Osteocyte (in vitro differentiated cells): Measurements from ENCODE around the gene SPAG7. TPM values are rescaled to one million over a fixed set of nuclear protein-coding genes. Genes with fewer than 3 reads are reported as not detected.

Experiments
- DNase-seq: peaks from one replicate; pipeline ENCODE4 v3.0.0; 2021; ENCODE audit warnings: mixed read lengths; ENCODE audit not compliant: unreplicated experiment; ENCODE audit errors: extremely low spot score
- H3K27ac Mint-ChIP-seq: one replicate; pipeline ENCODE4 v1.8.0; 2021; ENCODE audit warnings: mild to moderate bottlenecking, mixed read lengths; ENCODE audit not compliant: unreplicated experiment
- H3K27me3 Mint-ChIP-seq: one replicate; pipeline ENCODE4 v1.8.0; 2021; ENCODE audit warnings: mixed read lengths; ENCODE audit not compliant: unreplicated experiment
- H3K36me3 Mint-ChIP-seq: one replicate; pipeline ENCODE4 v1.8.0; 2021; ENCODE audit warnings: mixed read lengths; ENCODE audit not compliant: unreplicated experiment
- H3K4me1 Mint-ChIP-seq: one replicate; pipeline ENCODE4 v1.8.0; 2021; ENCODE audit warnings: mixed read lengths; ENCODE audit not compliant: unreplicated experiment
- H3K4me3 Mint-ChIP-seq: one replicate; pipeline ENCODE4 v1.8.0; 2021; ENCODE audit warnings: mild to moderate bottlenecking, moderate library complexity, mixed read lengths; ENCODE audit not compliant: unreplicated experiment
- H3K9me3 Mint-ChIP-seq: one replicate; pipeline ENCODE4 v1.8.0; 2021; ENCODE audit warnings: mixed read lengths; ENCODE audit not compliant: unreplicated experiment
- total RNA-seq: library from RNA; stranded (reverse); gene quantifications from 2 replicates; pipeline ENCODE4 v1.2.1, GENCODE V29; 2021
- TF ChIP-seq, protein P1 (sequence below): fragments of 200-600 bp; sonication (generic); IDR thresholded peaks from 2 replicates; pipeline ENCODE4 v1.5.0; 2021; ENCODE audit warnings: antibody characterized with exemption, mild to moderate bottlenecking, moderate library complexity

SPAG7 gene
- total RNA-seq, 1 donor from 2014 or later: 92.9 TPM

DNA sequence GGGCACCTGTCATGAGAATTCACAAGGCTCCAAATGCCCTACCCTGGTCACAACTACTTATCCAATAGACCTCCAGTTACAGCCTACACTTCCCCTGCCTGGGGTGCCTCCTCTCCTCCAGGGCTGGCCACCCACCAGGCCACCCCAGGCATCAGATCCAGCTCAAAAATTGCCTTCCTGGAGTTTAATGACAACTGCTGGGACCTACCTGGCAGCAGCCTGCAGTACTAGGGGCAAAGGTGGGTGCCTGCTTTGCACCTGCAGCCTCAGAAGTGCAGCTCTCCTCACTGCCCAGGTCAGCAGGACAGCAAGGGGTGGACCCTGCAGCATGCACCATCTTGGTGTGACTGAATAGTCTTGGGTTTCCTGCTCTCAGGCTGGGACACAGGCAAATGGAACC, 32.0 kb downstream of the SPAG7 start:
- Mint-ChIP-seq H3K27ac (no peak overlapping the region), H3K9me3 (no peaks in the 10 kb centered on the region), H3K27me3 (no peaks in the 10 kb centered on the region), H3K4me3 (no peak overlapping the region), H3K4me1 (peaks cover 25% of the 10 kb centered on the region), H3K36me3 (peaks cover 9% of the 10 kb centered on the region)
- no peak for DNase-seq
- TF ChIP-seq, protein P1, sequence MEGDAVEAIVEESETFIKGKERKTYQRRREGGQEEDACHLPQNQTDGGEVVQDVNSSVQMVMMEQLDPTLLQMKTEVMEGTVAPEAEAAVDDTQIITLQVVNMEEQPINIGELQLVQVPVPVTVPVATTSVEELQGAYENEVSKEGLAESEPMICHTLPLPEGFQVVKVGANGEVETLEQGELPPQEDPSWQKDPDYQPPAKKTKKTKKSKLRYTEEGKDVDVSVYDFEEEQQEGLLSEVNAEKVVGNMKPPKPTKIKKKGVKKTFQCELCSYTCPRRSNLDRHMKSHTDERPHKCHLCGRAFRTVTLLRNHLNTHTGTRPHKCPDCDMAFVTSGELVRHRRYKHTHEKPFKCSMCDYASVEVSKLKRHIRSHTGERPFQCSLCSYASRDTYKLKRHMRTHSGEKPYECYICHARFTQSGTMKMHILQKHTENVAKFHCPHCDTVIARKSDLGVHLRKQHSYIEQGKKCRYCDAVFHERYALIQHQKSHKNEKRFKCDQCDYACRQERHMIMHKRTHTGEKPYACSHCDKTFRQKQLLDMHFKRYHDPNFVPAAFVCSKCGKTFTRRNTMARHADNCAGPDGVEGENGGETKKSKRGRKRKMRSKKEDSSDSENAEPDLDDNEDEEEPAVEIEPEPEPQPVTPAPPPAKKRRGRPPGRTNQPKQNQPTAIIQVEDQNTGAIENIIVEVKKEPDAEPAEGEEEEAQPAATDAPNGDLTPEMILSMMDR: no peak

DNA sequence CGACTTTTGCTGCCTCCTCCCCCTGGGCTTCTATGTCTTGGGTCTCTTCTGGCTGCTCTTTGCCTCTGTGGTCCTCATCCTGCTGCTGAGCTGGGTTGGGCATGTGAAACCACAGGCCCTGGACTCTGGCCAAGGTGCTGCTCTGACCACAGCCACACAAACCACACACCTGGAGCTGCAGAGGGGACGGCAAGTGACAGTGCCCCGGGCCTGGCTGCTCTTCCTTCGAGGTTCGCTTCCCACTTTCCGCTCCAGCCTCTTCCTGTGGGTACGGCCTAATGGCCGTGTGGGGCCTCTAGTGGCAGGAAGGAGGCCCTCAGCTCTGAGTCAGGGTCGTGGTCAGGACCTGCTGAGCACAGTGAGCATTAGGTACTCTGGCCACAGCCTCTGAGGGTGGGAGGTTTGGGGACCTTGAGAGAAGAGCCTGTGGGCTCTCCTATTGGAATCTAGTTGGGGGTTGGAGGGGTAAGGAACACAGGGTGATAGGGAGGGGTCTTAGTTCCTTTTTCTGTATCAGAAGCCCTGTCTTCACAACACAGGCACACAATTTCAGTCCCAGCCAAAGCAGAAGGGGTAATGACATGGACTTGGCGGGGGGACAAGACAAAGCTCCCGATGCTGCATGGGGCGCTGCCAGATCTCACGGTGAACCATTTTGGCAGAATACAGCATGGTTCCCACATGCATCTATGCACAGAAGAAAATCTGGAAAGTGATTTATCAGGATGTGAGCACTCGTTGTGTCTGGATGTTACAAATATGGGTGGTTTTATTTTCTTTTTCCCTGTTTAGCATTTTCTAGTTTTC, 33.2 kb downstream of the SPAG7 start:
- TF ChIP-seq, protein P1: peak; percentile 25
- peaks cover 21% of the 10 kb centered on the region for H3K4me1 Mint-ChIP-seq
- H3K4me3 Mint-ChIP-seq: no peak overlapping the region
- peak overlapping the region; percentile 19 for H3K27ac Mint-ChIP-seq
- no peak for DNase-seq
- no peaks in the 10 kb centered on the region for H3K9me3 Mint-ChIP-seq
- H3K36me3 Mint-ChIP-seq: peaks cover 9% of the 10 kb centered on the region
- no peaks in the 10 kb centered on the region for H3K27me3 Mint-ChIP-seq

DNA sequence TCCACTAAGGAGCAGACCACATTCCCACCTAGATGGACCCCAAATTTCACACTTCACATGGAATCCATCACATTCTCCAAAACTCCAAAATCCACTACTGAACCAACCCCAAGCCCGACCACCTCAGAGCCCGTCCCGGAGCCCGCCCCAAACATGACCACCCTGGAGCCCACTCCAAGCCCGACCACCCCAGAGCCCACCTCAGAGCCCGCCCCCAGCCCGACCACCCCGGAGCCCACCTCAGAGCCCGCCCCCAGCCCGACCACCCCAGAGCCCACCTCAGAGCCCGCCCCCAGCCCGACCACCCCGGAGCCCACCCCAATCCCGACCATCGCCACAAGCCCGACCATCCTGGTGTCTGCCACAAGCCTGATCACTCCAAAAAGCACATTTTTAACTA, 34.0 kb downstream of the SPAG7 start:
- no peak overlapping the region for H3K27ac Mint-ChIP-seq
- TF ChIP-seq, protein P1: no peak
- no peaks in the 10 kb centered on the region for H3K9me3 Mint-ChIP-seq
- no peaks in the 10 kb centered on the region for H3K27me3 Mint-ChIP-seq
- H3K4me1 Mint-ChIP-seq: peaks cover 14% of the 10 kb centered on the region
- no peak overlapping the region for H3K4me3 Mint-ChIP-seq
- peaks cover 9% of the 10 kb centered on the region for H3K36me3 Mint-ChIP-seq
- DNase-seq: no peak

DNA sequence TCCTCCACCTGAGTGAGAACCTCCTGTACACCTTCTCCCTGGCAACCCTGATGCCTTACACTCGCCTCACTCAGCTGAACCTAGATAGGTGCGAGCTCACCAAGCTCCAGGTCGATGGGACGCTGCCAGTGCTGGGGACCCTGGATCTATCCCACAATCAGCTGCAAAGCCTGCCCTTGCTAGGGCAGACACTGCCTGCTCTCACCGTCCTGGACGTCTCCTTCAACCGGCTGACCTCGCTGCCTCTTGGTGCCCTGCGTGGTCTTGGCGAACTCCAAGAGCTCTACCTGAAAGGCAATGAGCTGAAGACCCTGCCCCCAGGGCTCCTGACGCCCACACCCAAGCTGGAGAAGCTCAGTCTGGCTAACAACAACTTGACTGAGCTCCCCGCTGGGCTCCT, 34.9 kb downstream of the SPAG7 start:
- no peak overlapping the region for H3K27ac Mint-ChIP-seq

DNA sequence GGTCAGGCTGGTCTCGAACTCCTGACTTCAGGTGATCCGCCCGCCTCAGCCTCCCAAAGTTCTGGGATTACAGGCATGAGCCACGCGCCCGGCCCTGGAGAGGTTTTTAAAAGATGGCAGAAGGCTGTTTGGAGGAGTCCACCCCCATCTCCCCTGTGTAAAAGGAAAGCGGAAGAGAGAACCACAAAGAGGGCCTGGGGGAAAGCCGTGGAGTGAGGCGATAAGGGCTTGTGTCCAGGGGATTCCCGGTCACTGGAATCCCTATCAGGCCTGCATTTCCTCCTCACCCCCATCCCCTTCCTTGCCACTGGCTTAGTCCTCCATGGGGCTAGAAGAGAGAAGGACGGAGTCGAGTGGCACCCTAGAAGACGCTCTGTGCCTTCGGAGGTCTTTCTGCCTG, 35.7 kb downstream of the SPAG7 start, which contains the start of gene GP1BA:
GP1BA (plus strand) TSS at position 315 of the 400 bp plus-strand sequence. CDS start 328 bp downstream, outside the sequence.
- Mint-ChIP-seq H3K4me3 (no peak within 1 kb of the TSS), H3K4me1 (peaks cover 8% of the 10 kb centered on the region), H3K27me3 (no peaks in the 10 kb centered on the region), H3K36me3 (peaks cover 6% of the 10 kb centered on the region), H3K9me3 (no peaks in the 10 kb centered on the region), H3K27ac (no peak within 1 kb of the TSS)
- TF ChIP-seq, protein P1: no peak
- no peak for DNase-seq

More for the DNA sequence above, 34.9 kb downstream of the SPAG7 start:
- no peak overlapping the region for H3K4me3 Mint-ChIP-seq
- no peak for DNase-seq
- peaks cover 9% of the 10 kb centered on the region for H3K36me3 Mint-ChIP-seq
- no peaks in the 10 kb centered on the region for H3K27me3 Mint-ChIP-seq
- TF ChIP-seq, protein P1: no peak
- H3K9me3 Mint-ChIP-seq: no peaks in the 10 kb centered on the region
- peaks cover 8% of the 10 kb centered on the region for H3K4me1 Mint-ChIP-seq
